ENCODE measurements around the gene TRIM40. TPM values are rescaled to one million over a fixed set of nuclear protein-coding genes. Genes with fewer than 3 reads are reported as not detected.

The TRIM40 gene
- total RNA-seq, 1 experiment from 2014 or later = not detected

- TF ChIP-seq POLR2AphosphoS5 (IDR thresholded peaks at IDR 0.05; ENCODE audit: low read depth, low read length) = no peak
- TF ChIP-seq SIN3A (IDR thresholded peaks at IDR 0.05; ENCODE audit: borderline replicate concordance, insufficient read depth, low read depth, low read length) = no peak
- TF ChIP-seq CTCF (IDR thresholded peaks at IDR 0.05) = no peak
- TF ChIP-seq REST (IDR thresholded peaks at IDR 0.05; ENCODE audit: insufficient read depth in 1 of 2, low read depth in 2 of 2, low read length in 1 of 2) = no peak
- no peak for TF ChIP-seq TCF7L2 (IDR thresholded peaks at IDR 0.05; ENCODE audit: low read depth, low read length)
- H3K27me3 ChIP-seq (ENCODE audit: control insufficient read depth, insufficient read depth, low read length) = peaks cover 14% of the 10 kb centered on the region
- H3K36me3 ChIP-seq (ENCODE audit: control insufficient read depth, insufficient read depth, low read length) = no peaks in the 10 kb centered on the region
- DNase-seq (ENCODE audit: low read depth, low spot score) (no peak), ATAC-seq (no peak)
- no peaks in the 10 kb centered on the region for H3K4me1 ChIP-seq (ENCODE audit: control insufficient read depth, insufficient read depth, low read length)
- in situ Hi-C loops (cut with HindIII; ENCODE audit: low pct_unique_long_range_greater_than_20kb, low sequenced_read_pairs) = no loop called here
- H3K4me3 ChIP-seq (ENCODE audit: low read depth in 2 of 2, low read length in 2 of 2) = no peak overlapping the region
- H3K27ac ChIP-seq (ENCODE audit: low read length) = no peak overlapping the region
- intact Hi-C loops (cut with micrococcal nuclease; ENCODE audit: unreplicated experiment) = no loop called here
- H3K9me3 ChIP-seq (ENCODE audit: control insufficient read depth, insufficient read depth, low read depth, low read length) = no peaks in the 10 kb centered on the region
- ChIA-PET POLR2A (no interaction called here), CTCF (no interaction called here)
- no TSS peak for BruUV-seq (replicated peaks)
Observed at GRCh38 chr6:30155520-30156261, 19.8 kb downstream of the TRIM40 start.

GRCh38 chr6:30156262-30156599 lies 20.3 kb downstream of the TRIM40 start:
- Histone ChIP-seq H3K36me3 (ENCODE audit: control insufficient read depth, insufficient read depth, low read length) (no peaks in the 10 kb centered on the region), H3K4me1 (ENCODE audit: control insufficient read depth, insufficient read depth, low read length) (no peaks in the 10 kb centered on the region), H3K27me3 (ENCODE audit: control insufficient read depth, insufficient read depth, low read length) (peaks cover 14% of the 10 kb centered on the region), H3K9me3 (ENCODE audit: control insufficient read depth, insufficient read depth, low read depth, low read length) (no peaks in the 10 kb centered on the region), H3K27ac (ENCODE audit: low read length) (no peak overlapping the region), H3K4me3 (ENCODE audit: low read depth in 2 of 2, low read length in 2 of 2) (no peak overlapping the region)
- BruUV-seq (replicated peaks) = no TSS peak
- in situ Hi-C loops (cut with HindIII; ENCODE audit: low pct_unique_long_range_greater_than_20kb, low sequenced_read_pairs) (no loop called here), intact Hi-C loops (cut with micrococcal nuclease; ENCODE audit: unreplicated experiment) (no loop called here)
- DNase-seq (ENCODE audit: low read depth, low spot score) = no peak
- POLR2A ChIA-PET = no interaction called here
- CTCF ChIA-PET = no interaction called here
- no peak for TF ChIP-seq SIN3A (IDR thresholded peaks at IDR 0.05; ENCODE audit: borderline replicate concordance, insufficient read depth, low read depth, low read length)
- no peak for TF ChIP-seq CTCF (IDR thresholded peaks at IDR 0.05)
- TF ChIP-seq TCF7L2 (IDR thresholded peaks at IDR 0.05; ENCODE audit: low read depth, low read length) = no peak
- TF ChIP-seq POLR2AphosphoS5 (IDR thresholded peaks at IDR 0.05; ENCODE audit: low read depth, low read length) = no peak
- ATAC-seq = no peak

Measured in Panc1 (cell line).